ENCODE data around the gene CCDC15.
"Not testable (repeated sequence)": the region's sequence is repeated elsewhere in the genome, so short reads cannot be mapped to it uniquely, and the experiment has no call there.

CCDC15 gene

GRCh38 chr11:124941703-124942102, 12.3 kb upstream of the CCDC15 start:
- no peak for DNase-seq

GRCh38 chr11:124942466-124943253, 11.3 kb upstream of the CCDC15 start:
- DNase-seq: no peak

GRCh38 chr11:124943254-124943616, 10.8 kb upstream of the CCDC15 start:
- DNase-seq: no peak

GRCh38 chr11:124943741-124944140, 10.3 kb upstream of the CCDC15 start:
- no peak for DNase-seq

GRCh38 chr11:124944565-124944964, 9.4 kb upstream of the CCDC15 start:
- DNase-seq: no peak

- no peak for DNase-seq
Measured at GRCh38 chr11:124945826-124946225, 8.2 kb upstream of the CCDC15 start.

GRCh38 chr11:124946735-124947141, 7.3 kb upstream of the CCDC15 start:
- DNase-seq: no peak

GRCh38 chr11:124950601-124951330, 3.2 kb upstream of the CCDC15 start:
- DNase-seq: peak; percentile 52

- DNase-seq: no peak
Measured at GRCh38 chr11:124951341-124951740, 2.7 kb upstream of the CCDC15 start.

GRCh38 chr11:124954590-124954955, 571 bp downstream of the CCDC15 start:
- DNase-seq: no peak

- DNase-seq: no peak
Measured at GRCh38 chr11:124955035-124955434, 1.0 kb downstream of the CCDC15 start.

GRCh38 chr11:124961972-124962609, 8.1 kb downstream of the CCDC15 start:
- peak; percentile 19 for DNase-seq

GRCh38 chr11:124968197-124968596, 14.2 kb downstream of the CCDC15 start:
- DNase-seq: not testable (repeated sequence)

- no peak for DNase-seq
Measured at GRCh38 chr11:124970925-124971324, 16.9 kb downstream of the CCDC15 start.

GRCh38 chr11:124971810-124972209, 17.8 kb downstream of the CCDC15 start:
- no peak for DNase-seq

- DNase-seq: no peak
Measured at GRCh38 chr11:124976531-124976930, 22.5 kb downstream of the CCDC15 start.

- no peak for DNase-seq
Measured at GRCh38 chr11:124977006-124977405, 23.0 kb downstream of the CCDC15 start.

- no peak for DNase-seq
Measured at GRCh38 chr11:124978316-124978715, 24.3 kb downstream of the CCDC15 start.

- no peak for DNase-seq
Measured at GRCh38 chr11:124982043-124982442, 28.0 kb downstream of the CCDC15 start.

- no peak for DNase-seq
Measured at GRCh38 chr11:124983674-124984511, 29.9 kb downstream of the CCDC15 start.

GRCh38 chr11:124984512-124984854, 30.5 kb downstream of the CCDC15 start:
- DNase-seq: no peak

- DNase-seq: no peak
Measured at GRCh38 chr11:124987096-124987495, 33.1 kb downstream of the CCDC15 start.

- DNase-seq: no peak
Measured at GRCh38 chr11:124988063-124988462, 34.1 kb downstream of the CCDC15 start.

All from CD4-positive, alpha-beta T cell treated with Interleukin-6 for 4 hours (primary cell).